Endometrium (tissue), 2 donors: ENCODE measurements around the gene CDYL.

Experiments
- FAIRE-seq: peaks from 2 replicates; lab custom pipeline; 2012; peaks lifted over from hg19 to GRCh38; lab: Jason Lieb, UNC
- donor health status: control.
- donor health status: control.

CDYL gene

DNA sequence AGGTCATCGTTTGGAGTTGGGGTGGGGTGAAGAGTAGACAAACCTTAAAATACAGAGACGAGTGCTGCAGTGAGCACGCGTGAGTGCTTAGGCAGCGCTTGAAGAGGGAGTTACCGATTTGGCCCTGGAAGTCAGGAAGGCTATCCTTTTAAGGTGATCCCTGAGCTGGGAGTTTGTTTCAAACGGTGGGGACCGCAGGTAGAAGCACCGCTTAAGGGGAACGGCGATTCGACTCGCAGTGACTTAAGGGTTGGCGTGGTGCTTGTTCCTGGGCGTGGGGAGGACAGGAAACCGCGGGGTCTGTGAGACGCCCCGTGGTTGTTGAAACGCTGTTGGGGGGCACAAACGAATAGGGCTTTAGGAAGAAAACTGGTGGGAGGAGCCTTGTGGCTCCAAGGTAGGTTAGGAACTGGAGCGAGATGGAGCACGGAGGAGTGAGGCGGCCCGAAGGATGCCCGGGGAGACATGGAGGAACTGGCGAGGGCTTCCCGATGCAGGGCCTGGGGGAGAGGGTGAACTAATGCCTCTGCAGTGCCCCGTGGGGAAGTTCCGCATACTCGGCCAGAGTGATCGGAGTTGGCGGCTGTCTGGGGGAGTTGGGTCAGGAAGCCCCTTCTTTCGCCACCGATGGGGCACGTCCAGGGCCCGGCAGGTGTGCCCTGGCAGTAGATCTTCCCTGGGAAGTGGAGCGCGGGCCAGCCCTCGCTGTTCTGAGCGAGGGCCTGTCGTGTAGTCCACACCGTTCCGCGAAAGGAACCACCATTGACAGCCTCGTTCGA is 1.3 kb upstream of the CDYL start:
- FAIRE-seq: no peak

GRCh38 chr6:4775494-4776130 is 592 bp upstream of the CDYL start:
- no peak for FAIRE-seq

DNA sequence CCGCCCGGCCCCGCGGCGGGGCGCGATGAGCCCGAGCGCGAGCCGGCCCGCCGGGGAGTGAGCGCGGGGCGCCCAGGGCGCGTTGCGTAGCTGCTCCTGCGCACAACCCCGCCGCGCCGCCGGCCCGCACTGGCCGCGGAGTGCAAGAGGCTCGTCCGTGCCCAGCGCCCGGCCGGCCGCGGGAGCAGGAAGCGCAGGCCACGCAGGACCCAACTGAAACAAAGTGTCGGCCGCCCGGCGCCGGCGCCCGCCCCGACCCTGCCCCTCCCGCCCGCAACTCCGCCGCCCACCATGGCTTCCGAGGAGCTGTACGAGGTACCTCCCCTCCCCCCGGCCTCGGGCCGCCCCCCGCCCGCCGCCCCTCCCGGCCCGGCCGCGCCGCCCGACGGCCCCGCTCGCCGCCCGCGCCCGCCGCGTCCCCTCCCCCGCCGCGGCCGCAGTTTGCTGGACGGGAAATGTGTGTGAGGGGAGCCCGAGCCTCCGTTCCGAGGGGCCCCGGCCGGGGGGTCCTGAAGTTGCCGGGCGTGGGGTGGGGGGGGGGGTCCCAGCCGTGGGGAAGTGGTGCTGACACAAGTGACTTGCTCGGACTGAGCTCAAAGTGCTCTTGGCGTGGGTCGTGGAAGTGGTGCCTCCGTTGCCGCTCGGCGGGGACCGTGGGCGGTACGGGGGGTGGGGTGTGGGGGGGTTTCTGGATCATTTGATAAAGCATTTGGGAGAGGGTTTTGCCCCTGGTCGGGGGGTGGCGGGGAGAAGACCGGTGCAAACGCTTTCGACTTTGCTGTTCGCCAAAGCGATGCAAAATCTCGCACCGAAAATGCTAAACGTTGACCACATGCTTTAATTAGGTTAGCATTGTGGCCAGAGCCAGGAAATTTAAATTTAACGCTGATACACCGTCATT is 539 bp downstream of the CDYL start:
- FAIRE-seq: no peak

DNA sequence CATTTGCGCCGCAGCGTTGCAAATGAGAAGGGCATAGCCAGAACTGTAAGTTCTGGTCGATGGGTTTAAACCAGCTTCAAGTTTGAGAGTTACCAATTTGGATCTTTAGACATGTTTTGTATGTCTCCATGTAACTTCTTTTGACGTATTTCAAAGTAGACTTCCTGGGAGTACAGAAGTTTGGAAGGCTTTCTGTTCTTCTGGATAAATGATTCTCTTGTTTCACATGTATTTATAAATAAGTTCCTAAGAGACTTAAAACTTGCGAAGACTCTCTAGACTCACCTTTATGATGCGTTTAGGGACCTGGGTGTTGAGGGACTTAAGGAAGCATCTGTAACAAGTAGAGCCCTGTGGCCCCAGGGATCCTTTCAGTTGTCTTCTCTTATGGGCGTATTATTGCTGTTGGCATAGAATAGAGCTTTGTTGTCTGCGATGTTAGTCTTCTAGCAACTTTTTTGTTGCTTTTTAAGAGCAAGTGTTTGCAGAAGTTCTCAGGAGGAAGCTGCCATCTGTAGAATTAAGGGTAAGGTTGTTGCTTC is 1.3 kb downstream of the CDYL start:
- no peak for FAIRE-seq

DNA sequence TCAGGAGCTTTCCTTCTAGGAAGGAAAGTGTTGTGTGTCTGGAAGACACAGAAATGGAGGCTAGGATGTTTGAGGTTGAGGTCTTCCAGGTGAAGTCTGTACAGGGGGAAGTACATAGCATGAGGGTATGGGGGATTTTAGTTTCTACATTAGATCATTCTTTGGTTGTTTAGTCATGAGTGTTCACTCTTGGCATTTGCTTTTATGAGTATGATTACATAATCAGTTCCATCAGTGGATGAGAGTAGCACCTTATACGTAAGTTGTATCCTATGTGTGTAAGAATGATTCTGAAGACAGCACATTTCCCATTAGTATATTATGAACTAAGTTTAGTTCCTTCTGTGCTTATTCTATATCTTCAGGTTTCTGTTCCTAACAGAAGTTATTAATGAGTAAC is 1.9 kb downstream of the CDYL start:
- FAIRE-seq: no peak

DNA sequence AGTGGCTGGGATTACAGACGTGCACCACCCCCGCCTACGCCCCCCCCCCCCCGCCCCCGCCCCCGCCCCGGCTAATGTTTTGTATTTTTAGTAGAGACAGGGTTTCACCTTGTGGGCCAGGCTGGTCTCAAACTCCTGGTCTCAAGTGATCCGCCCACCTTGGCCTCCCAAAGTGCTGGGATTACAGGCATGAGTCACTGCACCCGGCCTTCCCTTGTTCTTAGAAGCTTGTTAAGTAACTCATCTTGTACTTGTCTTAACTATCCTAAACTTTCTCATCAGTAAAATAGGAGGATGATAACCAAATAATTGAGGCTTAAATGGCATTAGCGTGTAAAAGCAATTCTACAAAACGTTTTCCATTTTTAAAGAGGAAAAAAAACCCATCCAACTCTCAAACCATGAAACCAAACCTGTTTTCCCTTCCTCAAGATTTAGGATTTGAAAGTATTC is 4.2 kb downstream of the CDYL start:
- FAIRE-seq: no peak

- no peak for FAIRE-seq
Observed at GRCh38 chr6:4781426-4781825, 5.2 kb downstream of the CDYL start.

- no peak for FAIRE-seq
Observed at GRCh38 chr6:4781967-4782575, 5.9 kb downstream of the CDYL start.

DNA sequence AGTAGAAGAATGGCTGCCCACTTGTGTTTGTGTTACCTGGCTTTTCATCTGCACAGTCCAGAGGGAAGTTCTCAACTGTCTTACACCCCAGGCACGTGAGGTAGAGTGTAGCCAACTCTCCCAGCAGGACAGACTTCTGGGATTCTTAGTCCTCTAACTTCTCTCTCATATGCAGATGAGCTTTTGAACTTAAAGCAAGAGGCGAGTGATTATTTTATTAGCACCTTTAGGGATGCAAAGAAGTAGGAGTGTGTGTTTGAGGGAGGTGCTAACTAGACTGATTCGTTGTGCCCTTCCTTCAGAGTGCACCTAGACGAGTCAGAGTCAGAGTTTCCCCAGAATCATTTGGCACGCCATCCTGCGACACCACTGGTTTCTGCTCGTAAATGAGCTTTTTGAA is 10.8 kb downstream of the CDYL start:
- no peak for FAIRE-seq

DNA sequence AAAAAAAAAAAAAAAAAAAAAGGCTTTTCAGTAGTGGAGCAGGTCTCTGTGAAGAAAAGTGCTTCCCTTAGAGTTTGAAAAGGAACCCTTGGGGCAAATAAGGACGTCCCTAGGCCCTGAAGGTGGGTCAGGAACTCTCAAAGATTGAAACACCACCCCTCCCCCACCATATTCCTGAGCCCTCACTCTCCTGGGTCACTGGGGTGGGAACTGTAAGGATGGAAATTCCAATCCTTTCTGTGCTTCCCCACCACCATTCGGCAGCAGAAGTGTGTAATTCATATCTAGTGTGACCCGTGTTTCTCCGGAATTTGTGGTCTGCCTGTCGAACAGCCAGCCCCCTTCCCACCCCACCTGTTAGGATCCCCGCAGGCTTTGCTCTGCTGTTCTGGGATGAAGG is 12.3 kb downstream of the CDYL start:
- FAIRE-seq: no peak

DNA sequence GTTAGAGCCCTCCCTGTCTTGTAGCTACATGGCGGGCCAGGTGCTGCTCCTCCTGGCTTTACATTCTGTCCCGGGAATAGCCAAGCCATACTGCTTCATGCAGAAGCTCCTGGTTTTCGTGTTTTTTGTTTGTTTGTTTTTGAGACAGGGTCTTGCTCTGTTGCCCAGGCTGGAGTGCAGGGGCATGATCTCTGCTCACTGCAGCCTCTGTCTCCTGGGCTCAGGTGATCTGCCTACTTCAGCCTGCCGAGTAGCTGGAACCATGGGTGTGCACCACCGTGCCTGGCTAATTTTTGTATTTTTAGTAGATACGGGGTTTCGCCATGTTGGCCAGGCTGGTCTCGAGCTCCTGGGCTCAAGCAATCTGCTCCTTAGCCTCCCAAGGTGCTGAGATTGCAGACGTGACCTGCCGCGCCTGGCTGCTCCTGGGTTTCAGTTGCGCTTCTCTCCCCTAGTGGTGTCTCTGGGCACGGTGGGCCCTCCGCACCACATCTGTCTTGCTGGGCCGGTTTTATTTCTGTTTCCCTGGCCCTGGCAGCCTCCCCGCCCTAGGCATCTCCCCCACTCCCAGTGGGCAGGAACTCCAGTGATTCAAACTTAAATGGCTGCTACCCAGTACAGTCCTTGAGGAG is 12.9 kb downstream of the CDYL start:
- FAIRE-seq: no peak

GRCh38 chr6:4790158-4790899 is 14.1 kb downstream of the CDYL start:
- FAIRE-seq: no peak

- no peak for FAIRE-seq
Observed at GRCh38 chr6:4794140-4794707, 18.0 kb downstream of the CDYL start.

GRCh38 chr6:4797587-4797986 is 21.4 kb downstream of the CDYL start:
- no peak for FAIRE-seq

GRCh38 chr6:4799912-4800311 is 23.7 kb downstream of the CDYL start:
- FAIRE-seq: no peak

DNA sequence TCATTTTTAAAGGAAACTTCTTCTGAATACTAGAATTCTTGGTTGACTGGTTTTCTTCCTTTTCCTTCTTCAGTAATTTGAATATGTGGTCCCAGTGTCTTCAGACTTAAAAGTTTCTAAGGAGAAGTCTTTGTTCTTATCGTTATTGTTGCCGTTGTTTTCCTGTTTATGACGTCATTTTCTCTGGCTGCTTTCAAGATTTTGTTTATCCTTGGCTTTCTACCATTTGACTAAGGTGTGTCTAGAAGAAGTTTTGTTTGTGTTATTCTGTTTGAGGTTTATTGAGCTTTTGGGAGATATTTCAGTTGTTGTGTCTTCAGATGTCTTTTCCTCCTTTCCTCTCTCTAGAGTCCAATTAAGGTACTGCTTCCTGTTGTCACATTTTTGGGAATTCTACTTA is 24.5 kb downstream of the CDYL start:
- FAIRE-seq: no peak

DNA sequence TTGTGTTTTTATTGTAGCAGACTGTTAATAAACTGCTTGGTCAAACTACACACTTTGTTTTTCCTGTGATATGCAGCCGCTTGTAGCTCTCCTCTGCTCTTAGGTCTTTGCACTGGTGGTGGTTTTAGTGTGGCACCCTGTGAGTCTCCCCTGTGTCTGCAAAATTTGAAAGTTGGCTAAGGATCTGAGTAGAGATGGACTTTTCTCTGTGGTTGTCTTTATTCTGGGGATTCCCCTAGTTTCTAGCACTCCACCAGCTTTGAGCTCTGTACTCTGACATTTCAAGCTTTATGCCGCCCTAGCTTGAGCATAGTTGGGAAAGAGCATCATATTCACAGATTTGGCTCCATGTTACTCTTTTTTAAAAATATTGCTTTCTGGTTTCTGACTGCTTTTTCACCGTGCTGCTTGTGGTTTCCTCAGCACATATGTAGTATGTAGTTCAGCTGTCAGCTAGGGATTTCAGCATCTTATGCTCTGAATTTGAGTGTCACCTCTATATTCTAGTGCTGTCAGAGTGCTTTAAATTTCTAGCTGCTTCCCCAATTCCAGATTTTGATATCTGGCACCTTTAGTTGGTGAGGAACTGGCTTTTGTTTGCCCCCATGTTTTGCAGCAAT is 25.4 kb downstream of the CDYL start:
- no peak for FAIRE-seq

GRCh38 chr6:4802312-4802935 is 26.2 kb downstream of the CDYL start:
- no peak for FAIRE-seq

- no peak for FAIRE-seq
Observed at GRCh38 chr6:4803343-4803744, 27.1 kb downstream of the CDYL start.

GRCh38 chr6:4804095-4804494 is 27.9 kb downstream of the CDYL start:
- FAIRE-seq: no peak
